CMK (cell line): ENCODE data around the gene CFAP221.
A peak's percentile ranks its signal among the peaks of the same experiment; 100 is the strongest.

Experiments
- DNase-seq: peaks from one replicate; pipeline ENCODE4 v3.0.0-alpha.2; 2010; ENCODE audit warnings: low read depth

The CFAP221 gene

GRCh38 chr2:119544075-119544938 lies at the start of gene CFAP221:
Gene CFAP221, plus strand, starts transcription at chr2:119544449. Its CDS starts 1,683 bp downstream, at chr2:119546132.
- DNase-seq: no peak

- no peak for DNase-seq
Measured at GRCh38 chr2:119495948-119496347, 48.3 kb upstream of the CFAP221 start.

GRCh38 chr2:119496682-119497081 lies 47.6 kb upstream of the CFAP221 start:
- DNase-seq: no peak

GRCh38 chr2:119508756-119509155 lies 35.5 kb upstream of the CFAP221 start:
- no peak for DNase-seq

GRCh38 chr2:119511989-119512388 lies 32.3 kb upstream of the CFAP221 start:
- DNase-seq: no peak

- no peak for DNase-seq
Measured at GRCh38 chr2:119512946-119513345, 31.3 kb upstream of the CFAP221 start.

- DNase-seq: no peak
Measured at GRCh38 chr2:119513832-119514231, 30.4 kb upstream of the CFAP221 start.

GRCh38 chr2:119516121-119516520 lies 28.1 kb upstream of the CFAP221 start:
- DNase-seq: no peak

- peak; percentile 32 for DNase-seq
Measured at GRCh38 chr2:119517433-119517832, 26.8 kb upstream of the CFAP221 start.

- no peak for DNase-seq
Measured at GRCh38 chr2:119518401-119519056, 25.7 kb upstream of the CFAP221 start.

- no peak for DNase-seq
Measured at GRCh38 chr2:119519057-119519408, 25.2 kb upstream of the CFAP221 start.

- DNase-seq: no peak
Measured at GRCh38 chr2:119520696-119521432, 23.4 kb upstream of the CFAP221 start.

GRCh38 chr2:119521433-119522050 lies 22.7 kb upstream of the CFAP221 start:
- no peak for DNase-seq

- no peak for DNase-seq
Measured at GRCh38 chr2:119522671-119523070, 21.6 kb upstream of the CFAP221 start.

GRCh38 chr2:119523383-119523951 lies 20.8 kb upstream of the CFAP221 start:
- no peak for DNase-seq

GRCh38 chr2:119523952-119524694 lies 20.1 kb upstream of the CFAP221 start, which contains the start of gene SCTR:
Gene SCTR, minus strand, starts transcription at chr2:119524483. Its CDS starts 257 bp downstream, at chr2:119524226.
- no peak for DNase-seq

GRCh38 chr2:119525614-119526013 lies 18.6 kb upstream of the CFAP221 start:
- DNase-seq: no peak

GRCh38 chr2:119527999-119528398 lies 16.2 kb upstream of the CFAP221 start:
- no peak for DNase-seq

- no peak for DNase-seq
Measured at GRCh38 chr2:119531292-119531691, 13.0 kb upstream of the CFAP221 start.

- DNase-seq: no peak
Measured at GRCh38 chr2:119533560-119533959, 10.7 kb upstream of the CFAP221 start.

GRCh38 chr2:119536211-119536610 lies 8.0 kb upstream of the CFAP221 start:
- DNase-seq: no peak
